ENCODE measurements around the gene ZNF710. TPM values are rescaled to one million over a fixed set of nuclear protein-coding genes. Genes with fewer than 3 reads are reported as not detected.

Gene ZNF710
- total RNA-seq, 1 experiment from 2014 or later: 6.5 TPM

- DNase-seq (ENCODE audit: low read depth, low spot score): no peak
- in situ Hi-C loops (cut with HindIII; ENCODE audit: low pct_unique_long_range_greater_than_20kb, low sequenced_read_pairs): loop anchor here (10.0 kb wide), 1 partner anchor 205 kb away; no protein-coding TSS in a partner anchor
Measured at GRCh38 chr15:90079619-90080457, 78.7 kb downstream of the ZNF710 start.

DNA sequence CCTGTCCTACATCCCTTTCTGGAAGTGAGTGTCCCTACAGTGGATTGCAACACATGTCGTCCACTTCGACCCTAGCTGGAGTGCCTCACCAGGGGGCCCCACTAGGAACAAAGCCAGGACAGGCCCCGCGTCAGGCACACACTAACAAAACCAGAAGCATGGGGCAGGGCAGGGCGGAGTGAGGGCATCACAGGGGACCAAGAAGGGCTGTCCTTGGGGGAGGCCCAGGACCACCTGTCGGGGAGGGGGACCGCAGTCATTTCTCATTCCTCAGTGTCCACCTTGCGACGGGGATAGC, 79.3 kb downstream of the ZNF710 start:
- in situ Hi-C loops (cut with HindIII; ENCODE audit: low pct_unique_long_range_greater_than_20kb, low sequenced_read_pairs): loop anchor here (10.0 kb wide), 1 partner anchor 206 kb away; no protein-coding TSS in a partner anchor
- DNase-seq (ENCODE audit: low read depth, low spot score): no peak

GRCh38 chr15:90080818-90081393, 79.8 kb downstream of the ZNF710 start:
- in situ Hi-C loops (cut with HindIII; ENCODE audit: low pct_unique_long_range_greater_than_20kb, low sequenced_read_pairs): loop anchor here (10.0 kb wide), 1 partner anchor 206 kb away; no protein-coding TSS in a partner anchor
- no peak for DNase-seq (ENCODE audit: low read depth, low spot score)

DNA sequence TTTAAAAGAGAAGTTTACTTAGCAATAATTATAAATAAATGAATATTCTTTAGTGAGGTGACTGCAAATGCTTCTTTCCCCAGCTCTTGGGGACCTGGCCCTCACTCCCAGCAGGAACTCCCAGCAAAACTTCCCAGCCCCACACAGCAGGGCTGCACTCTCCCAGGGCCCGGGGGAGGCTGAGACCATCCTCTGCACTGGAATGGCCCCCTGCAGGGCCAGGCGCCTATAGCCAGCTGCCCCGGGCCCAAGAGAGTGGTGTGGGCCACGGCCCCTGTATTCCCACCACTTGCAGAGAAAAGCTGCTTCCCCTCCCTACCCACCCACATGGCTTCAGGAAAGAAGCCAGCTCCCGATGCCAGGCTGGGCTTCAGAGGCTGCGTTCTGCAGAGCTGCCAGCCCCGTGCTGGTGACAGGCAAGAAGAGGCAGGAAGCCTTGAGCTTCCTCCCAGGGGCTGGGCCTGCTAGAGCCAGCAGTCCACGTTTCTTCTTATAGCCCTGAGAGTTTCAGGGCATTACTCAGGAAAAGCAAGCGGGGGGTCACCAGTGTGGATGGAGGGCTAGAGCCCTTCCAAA, 81.1 kb downstream of the ZNF710 start:
- in situ Hi-C loops (cut with HindIII; ENCODE audit: low pct_unique_long_range_greater_than_20kb, low sequenced_read_pairs): loop anchor here (10.0 kb wide), 1 partner anchor 207 kb away; no protein-coding TSS in a partner anchor
- DNase-seq (ENCODE audit: low read depth, low spot score): no peak

- in situ Hi-C loops (cut with HindIII; ENCODE audit: low pct_unique_long_range_greater_than_20kb, low sequenced_read_pairs): loop anchor here (10.0 kb wide), 1 partner anchor 209 kb away; no protein-coding TSS in a partner anchor
- DNase-seq (ENCODE audit: low read depth, low spot score): no peak
Measured at GRCh38 chr15:90083419-90083818, 82.3 kb downstream of the ZNF710 start.

DNA sequence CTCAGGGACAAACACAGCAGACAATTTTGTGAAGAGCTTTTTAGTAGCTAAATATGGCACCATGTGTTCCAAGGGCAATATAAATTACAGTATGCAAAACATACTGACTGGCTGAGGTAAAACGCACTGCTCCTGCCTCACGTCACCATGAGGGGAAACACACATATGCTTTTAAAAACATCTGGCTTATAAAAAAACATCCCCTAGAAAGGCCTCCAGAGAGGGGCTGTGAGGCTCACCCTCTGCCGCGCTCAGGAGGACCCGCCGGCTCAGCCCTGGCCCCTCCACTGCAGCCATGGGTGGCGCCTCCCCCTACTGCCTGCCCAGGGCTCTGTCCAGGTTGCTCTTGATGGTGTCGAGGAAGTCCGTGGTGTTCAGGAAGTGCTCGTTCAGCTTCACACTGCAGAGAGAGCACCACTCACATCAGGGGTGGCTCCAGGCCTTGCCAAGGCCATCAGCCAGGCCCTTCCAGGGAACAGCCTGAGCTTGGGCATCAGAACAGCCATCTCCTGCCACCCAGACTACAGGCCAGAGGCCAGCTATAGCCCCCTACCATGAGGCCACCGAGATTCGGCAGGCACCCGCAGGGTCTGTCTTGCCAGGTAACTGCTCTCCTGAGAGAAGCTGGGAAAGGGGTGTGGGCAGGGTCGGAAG, 83.0 kb downstream of the ZNF710 start:
- in situ Hi-C loops (cut with HindIII; ENCODE audit: low pct_unique_long_range_greater_than_20kb, low sequenced_read_pairs): loop anchor here (10.0 kb wide), 1 partner anchor 209 kb away; no protein-coding TSS in a partner anchor
- DNase-seq (ENCODE audit: low read depth, low spot score): no peak

- in situ Hi-C loops (cut with HindIII; ENCODE audit: low pct_unique_long_range_greater_than_20kb, low sequenced_read_pairs): loop anchor here (10.0 kb wide), 1 partner anchor 210 kb away; no protein-coding TSS in a partner anchor
- no peak for DNase-seq (ENCODE audit: low read depth, low spot score)
Measured at GRCh38 chr15:90084876-90085423, 83.8 kb downstream of the ZNF710 start.

GRCh38 chr15:90085565-90085964, 84.4 kb downstream of the ZNF710 start:
- no peak for DNase-seq (ENCODE audit: low read depth, low spot score)
- in situ Hi-C loops (cut with HindIII; ENCODE audit: low pct_unique_long_range_greater_than_20kb, low sequenced_read_pairs): loop anchor here (10.0 kb wide), 1 partner anchor 211 kb away; no protein-coding TSS in a partner anchor

DNA sequence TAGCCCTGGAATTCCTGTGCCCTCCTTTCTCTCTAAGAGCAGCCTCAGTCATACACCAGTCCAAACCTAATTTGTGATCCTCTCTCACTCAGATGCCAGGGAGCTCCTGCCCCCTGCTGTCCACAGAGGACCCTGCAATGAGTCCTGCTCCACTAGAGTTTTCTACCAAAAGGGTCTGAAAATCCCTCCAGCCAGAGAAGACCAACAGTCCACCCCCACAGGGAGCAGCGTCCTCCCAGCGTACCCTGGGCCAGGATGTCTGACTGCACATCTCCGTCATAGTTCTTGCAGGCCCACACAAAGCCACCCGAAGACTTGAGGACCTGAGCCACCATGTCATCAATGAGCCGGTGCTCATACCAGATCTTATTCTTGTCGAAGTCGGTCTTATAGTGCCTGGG, 85.7 kb downstream of the ZNF710 start:
- in situ Hi-C loops (cut with HindIII; ENCODE audit: low pct_unique_long_range_greater_than_20kb, low sequenced_read_pairs): loop anchor here (10.0 kb wide), 1 partner anchor 212 kb away; no protein-coding TSS in a partner anchor
- DNase-seq (ENCODE audit: low read depth, low spot score): peak; percentile 77

GRCh38 chr15:90087454-90088154, 86.5 kb downstream of the ZNF710 start:
- peak; percentile 75 for DNase-seq (ENCODE audit: low read depth, low spot score)
- in situ Hi-C loops (cut with HindIII; ENCODE audit: low pct_unique_long_range_greater_than_20kb, low sequenced_read_pairs): loop anchor here (10.0 kb wide), 1 partner anchor 213 kb away; no protein-coding TSS in a partner anchor

DNA sequence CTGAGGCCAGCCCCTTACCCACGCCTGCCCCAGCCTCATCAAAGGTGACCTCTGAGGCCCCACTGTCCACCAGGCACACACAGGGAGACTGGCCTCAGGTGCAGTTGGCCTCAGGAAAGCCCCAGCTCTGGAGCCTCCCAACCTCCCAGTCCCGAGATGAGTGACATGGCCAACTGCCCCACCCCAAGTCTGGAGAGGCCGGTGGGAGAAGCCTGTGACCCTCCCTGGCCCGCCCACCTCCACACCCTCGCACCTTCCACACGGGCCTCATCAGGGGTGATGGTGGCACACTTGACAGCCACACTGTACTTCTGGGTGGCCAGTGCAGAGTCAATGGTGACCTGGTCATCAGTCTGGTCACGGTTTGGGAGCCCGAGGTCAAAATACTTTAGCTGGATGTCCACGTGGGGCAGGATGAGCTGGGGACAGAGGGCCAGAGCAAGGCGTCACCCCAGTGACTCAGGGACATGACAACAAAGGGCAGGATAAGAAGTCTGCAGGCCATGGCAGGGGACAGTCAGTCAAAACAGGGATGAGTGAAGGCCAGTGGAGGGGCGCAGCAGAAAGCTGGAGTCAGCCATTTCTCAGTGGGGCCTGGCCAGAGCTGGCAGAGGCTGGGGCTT, 89.2 kb downstream of the ZNF710 start:
- in situ Hi-C loops (cut with HindIII; ENCODE audit: low pct_unique_long_range_greater_than_20kb, low sequenced_read_pairs): no loop called here

DNA sequence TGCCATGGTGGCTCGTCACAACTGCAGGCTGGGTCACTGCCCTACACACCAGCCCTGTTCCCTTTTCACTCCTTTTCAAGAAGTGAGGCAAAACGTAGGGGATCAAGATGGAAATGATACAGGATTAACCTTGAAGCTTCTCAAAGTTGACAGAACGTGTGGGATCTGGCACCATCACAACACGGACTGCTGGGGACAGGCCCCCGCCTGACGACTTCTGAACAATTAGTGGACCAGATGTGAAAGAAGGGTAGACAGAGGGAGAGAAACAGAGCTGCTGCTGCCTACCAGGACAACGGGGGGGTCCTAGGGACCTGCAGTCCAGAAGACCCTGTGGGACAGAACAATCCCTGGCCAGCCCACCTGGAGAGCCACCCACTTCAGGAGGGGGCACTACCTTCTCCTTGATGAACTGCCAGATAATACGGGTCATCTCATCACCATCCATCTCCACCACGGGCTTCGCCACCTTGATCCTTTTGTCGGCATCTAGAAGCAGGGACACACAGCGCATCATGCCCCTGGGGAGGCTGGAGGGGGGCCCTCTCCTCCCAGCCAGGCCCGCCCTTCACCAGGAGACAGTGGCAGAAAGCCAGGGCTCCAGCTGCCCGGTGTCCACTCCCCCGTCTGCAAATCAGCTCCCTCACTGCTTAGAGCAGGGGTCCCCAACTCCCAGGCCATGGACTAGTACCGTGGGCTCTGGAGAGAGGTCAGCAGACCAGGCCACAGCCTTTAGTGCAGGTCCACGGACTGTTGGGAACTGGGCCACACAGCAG, 90.2 kb downstream of the ZNF710 start:
- in situ Hi-C loops (cut with HindIII; ENCODE audit: low pct_unique_long_range_greater_than_20kb, low sequenced_read_pairs): no loop called here
- DNase-seq (ENCODE audit: low read depth, low spot score): no peak

More for the DNA sequence above, 89.2 kb downstream of the ZNF710 start:
- DNase-seq (ENCODE audit: low read depth, low spot score): no peak

- in situ Hi-C loops (cut with HindIII; ENCODE audit: low pct_unique_long_range_greater_than_20kb, low sequenced_read_pairs): no loop called here
- no peak for DNase-seq (ENCODE audit: low read depth, low spot score)
Measured at GRCh38 chr15:90095521-90095959, 94.4 kb downstream of the ZNF710 start.

- no peak for DNase-seq (ENCODE audit: low read depth, low spot score)
- in situ Hi-C loops (cut with HindIII; ENCODE audit: low pct_unique_long_range_greater_than_20kb, low sequenced_read_pairs): no loop called here
Measured at GRCh38 chr15:90097475-90097874, 96.4 kb downstream of the ZNF710 start.

- in situ Hi-C loops (cut with HindIII; ENCODE audit: low pct_unique_long_range_greater_than_20kb, low sequenced_read_pairs): no loop called here
- no peak for DNase-seq (ENCODE audit: low read depth, low spot score)
Measured at GRCh38 chr15:90099072-90099867, 98.1 kb downstream of the ZNF710 start.

Measured in SK-MEL-5 (cell line).